Transverse colon (tissue), 4 donors: ENCODE measurements around the gene HSPB7. TPM values are rescaled to one million over a fixed set of nuclear protein-coding genes. Genes with fewer than 3 reads are reported as not detected.

Experiments used
- DNase-seq: peaks from one replicate; pipeline ENCODE4 v3.0.0-alpha.2; 2019
- H3K27ac ChIP-seq, 4 donors: fragments of 200-600 bp; sonication (generic); 2 replicates each; pipeline ENCODE4 v1.5.1; 2016 to 2018; ENCODE audit warnings: inconsistent platforms in 4 of 4
- H3K27me3 ChIP-seq: fragments of 200-600 bp; sonication (generic); 2 replicates; pipeline ENCODE4 v1.5.1; 2017; ENCODE audit warnings: inconsistent platforms
- H3K36me3 ChIP-seq, 4 donors: fragments of 200-600 bp; sonication (generic); 2 replicates each; pipeline ENCODE4 v1.5.1; 2017 to 2019; ENCODE audit warnings: inconsistent platforms in 4 of 4
- H3K4me1 ChIP-seq, 4 donors: fragments of 200-600 bp; sonication (generic); 2 replicates each; pipeline ENCODE4 v1.5.1; 2017 to 2020; ENCODE audit warnings: inconsistent platforms in 4 of 4
- H3K4me3 ChIP-seq, 4 donors: fragments of 200-600 bp; sonication (generic); 1 replicate in 1 of 4; 2 replicates in 3 of 4; pipeline versions ENCODE4 v1.5.1 to v1.6.1; 2017 to 2019; ENCODE audit warnings: inconsistent platforms in 4 of 4
- H3K9me3 ChIP-seq, 2 donors: fragments of 200-600 bp; sonication (generic); 2 replicates each; pipeline ENCODE4 v1.5.1; 2017 to 2019; ENCODE audit warnings: inconsistent platforms in 2 of 2
- CTCF ChIP-seq, 5 experiments: fragments of 200-600 bp in 3 of 5; fragments of 450-650 bp in 2 of 5; sonication (generic) in 3 of 5; IDR thresholded peaks; 1 replicate in 2 of 5; 2 replicates in 3 of 5; pipeline ENCODE4 v1.5.1; 2016 to 2017; ENCODE audit warnings: antibody characterized with exemption in 5 of 5, inconsistent platforms in 3 of 5, mild to moderate bottlenecking in 2 of 5, moderate library complexity in 1 of 5
- EP300 ChIP-seq: sonication (generic); formaldehyde crosslinking; IDR thresholded peaks from one replicate; pipeline ENCODE4 v1.6.1; 2017; ENCODE audit warnings: antibody characterized with exemption, low read depth
- POLR2A ChIP-seq: fragments of 450-650 bp; IDR thresholded peaks from one replicate; pipeline ENCODE4 v1.6.1; 2016; ENCODE audit warnings: antibody characterized with exemption, mild to moderate bottlenecking, moderate library complexity
- POLR2AphosphoS5 ChIP-seq, 3 donors: sonication (generic); formaldehyde crosslinking; IDR thresholded peaks; one replicate each; pipeline ENCODE4 v1.6.1; 2016; ENCODE audit warnings: antibody characterized with exemption in 3 of 3
- WGBS, 2 donors: methylation state at CpG; one replicate each; pipeline ENCODE4 v1.1.5; 2018; ENCODE audit warnings: low coverage in 1 of 2; 5-methylcytosine and 5-hydroxymethylcytosine counted together
- in situ Hi-C, 4 donors: fragments of 200-750 bp; cut with MboI; loops; one replicate each; pipeline versions ENCODE4 v1.15.0 to v1.15.1; 2017; ENCODE audit warnings: low sequenced_read_pairs in 3 of 4, low pct_ligation_motif_present in 1 of 4, low pct_unique_long_range_greater_than_20kb in 1 of 4
- intact Hi-C: fragments of 100-400 bp; cut with DNase I; formaldehyde crosslinking; loops from one replicate; pipeline ENCODE4 v1.15.1; 2023; ENCODE audit warnings: low total_unique reads
- small RNA-seq, 4 donors: library from RNA; depleted of rRNA; stranded (forward); fragments of <200 nt; gene quantifications; one replicate each; pipeline ENCODE3, GENCODE V24; 2016
- total RNA-seq, 4 donors: library from RNA; depleted of rRNA; stranded (reverse); fragments of >200 nt; gene quantifications; one replicate each; pipeline ENCODE4 v1.1.0, GENCODE V29; 2016

Gene HSPB7
- total RNA-seq, 4 donors from 2014 or later: 6.0 to 63.1 (median 9.2) TPM

DNA sequence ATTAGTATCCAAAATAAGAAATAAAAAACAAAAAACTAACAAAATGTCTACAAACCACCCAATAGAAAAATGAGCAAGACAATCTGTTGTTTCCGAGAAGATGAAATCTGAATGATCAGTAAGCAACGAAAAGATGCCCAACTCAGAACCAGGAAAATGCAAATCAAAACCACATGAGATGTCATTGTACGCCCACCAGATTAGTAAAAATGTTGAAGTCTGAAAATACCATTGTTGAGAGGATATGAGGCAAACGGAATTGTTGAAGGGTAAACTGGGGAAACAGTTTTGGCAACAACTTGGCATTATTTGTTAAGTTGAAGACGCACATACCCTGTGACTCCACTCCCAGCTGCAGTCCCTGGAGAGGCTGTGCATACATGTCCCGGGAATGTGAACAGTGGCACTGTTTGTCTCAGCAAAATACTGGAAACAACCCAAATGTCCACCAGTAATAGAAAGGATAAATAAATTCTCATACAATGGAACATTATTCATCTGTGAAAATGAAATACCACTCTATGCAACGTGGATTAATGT, 52.5 kb downstream of the HSPB7 start:
- H3K9me3 ChIP-seq: no peaks in the 10 kb centered on the region
- intact Hi-C loops (loop anchor here (10.0 kb wide), 1 partner anchor 150 kb away; no protein-coding TSS in a partner anchor), in situ Hi-C loops (no loop called here)
- no peak for DNase-seq
- 56 to 67% methylated on average over 6 to 7 of the region's 7 CpGs for WGBS, 2 donors
- H3K27ac ChIP-seq: peak overlapping the region; percentile 24 to 61 (median 41)
- H3K4me3 ChIP-seq: no peak overlapping the region
- no peak for TF ChIP-seq POLR2AphosphoS5 (IDR thresholded peaks at IDR 0.05)
- TF ChIP-seq CTCF (IDR thresholded peaks at IDR 0.05): no peak
- no peak for TF ChIP-seq POLR2A
- no peak for TF ChIP-seq EP300
- no peaks in the 10 kb centered on the region for H3K27me3 ChIP-seq
- H3K4me1 ChIP-seq: peaks cover 16 to 47% (median 29%) of the 10 kb centered on the region in 4 donors
- no peaks in the 10 kb centered on the region for H3K36me3 ChIP-seq

Small RNA genes lying within 50 kb of the gene (small RNA-seq; reads per million reads assigned to genes)
- gene AL355994.1 (0 reads per million in 4 donors), gene AL355994.5 (0 reads per million in 4 donors)

Other genes with a start within 250 kb of the HSPB7 start
- gene UQCRHL, start 210.4 kb downstream of the HSPB7 start, total RNA-seq: 1 to 10 TPM in 3 of 4 donors, under 1 TPM in 1; 0.75 to 3.0 (median 1.7) TPM
- gene SPEN, start 170.3 kb downstream of the HSPB7 start, total RNA-seq: 10 to 100 TPM; 28.4 to 81.9 (median 42.6) TPM
- gene ZBTB17, start 41.9 kb downstream of the HSPB7 start, total RNA-seq: 100 to 1,000 TPM in 1 of 4 donors, 10 to 100 TPM in 3; 33.3 to 113 (median 50.5) TPM
- not detected for gene SRARP, start 13.8 kb downstream of the HSPB7 start, total RNA-seq
- gene CLCNKA, start 4.0 kb upstream of the HSPB7 start, total RNA-seq: 10 to 100 TPM in 1 of 4 donors, under 1 TPM in 2, not detected in 1; 0.68 to 21.7 (median 0.79) TPM
- 1 to 10 TPM in 1 of 4 donors, under 1 TPM in 1, not detected in 2; 0.48 to 1.1 TPM for gene CLCNKB, start 25.7 kb upstream of the HSPB7 start, total RNA-seq
- 1 to 10 TPM in 1 of 4 donors, not detected in 3; 1.2 TPM for gene FAM131C, start 55.6 kb upstream of the HSPB7 start, total RNA-seq
- gene EPHA2, start 138.0 kb upstream of the HSPB7 start, total RNA-seq: 10 to 100 TPM in 3 of 4 donors, 1 to 10 TPM in 1; 2.6 to 68.8 (median 30.5) TPM
- gene ARHGEF19, start 194.6 kb upstream of the HSPB7 start, total RNA-seq: 10 to 100 TPM in 2 of 4 donors, 1 to 10 TPM in 2; 5.7 to 46.8 (median 10.8) TPM
- gene CPLANE2, start 219.1 kb upstream of the HSPB7 start, total RNA-seq: 10 to 100 TPM in 1 of 4 donors, 1 to 10 TPM in 2, under 1 TPM in 1; 0.60 to 12.3 (median 4.3) TPM